ENCODE data around the gene ERC1.

GRCh38 chr12:1127021-1127420, 136.0 kb downstream of the ERC1 start:
- TF ChIP-seq, protein P1, sequence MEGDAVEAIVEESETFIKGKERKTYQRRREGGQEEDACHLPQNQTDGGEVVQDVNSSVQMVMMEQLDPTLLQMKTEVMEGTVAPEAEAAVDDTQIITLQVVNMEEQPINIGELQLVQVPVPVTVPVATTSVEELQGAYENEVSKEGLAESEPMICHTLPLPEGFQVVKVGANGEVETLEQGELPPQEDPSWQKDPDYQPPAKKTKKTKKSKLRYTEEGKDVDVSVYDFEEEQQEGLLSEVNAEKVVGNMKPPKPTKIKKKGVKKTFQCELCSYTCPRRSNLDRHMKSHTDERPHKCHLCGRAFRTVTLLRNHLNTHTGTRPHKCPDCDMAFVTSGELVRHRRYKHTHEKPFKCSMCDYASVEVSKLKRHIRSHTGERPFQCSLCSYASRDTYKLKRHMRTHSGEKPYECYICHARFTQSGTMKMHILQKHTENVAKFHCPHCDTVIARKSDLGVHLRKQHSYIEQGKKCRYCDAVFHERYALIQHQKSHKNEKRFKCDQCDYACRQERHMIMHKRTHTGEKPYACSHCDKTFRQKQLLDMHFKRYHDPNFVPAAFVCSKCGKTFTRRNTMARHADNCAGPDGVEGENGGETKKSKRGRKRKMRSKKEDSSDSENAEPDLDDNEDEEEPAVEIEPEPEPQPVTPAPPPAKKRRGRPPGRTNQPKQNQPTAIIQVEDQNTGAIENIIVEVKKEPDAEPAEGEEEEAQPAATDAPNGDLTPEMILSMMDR (IDR thresholded peaks at IDR 0.05) = no peak
- TF ChIP-seq POLR2A (IDR thresholded peaks at IDR 0.05) = no peak
- TF ChIP-seq EP300 (IDR thresholded peaks at IDR 0.05; ENCODE audit: low read depth) = no peak
